ENCODE data around the gene POP5.

- no peak for TF ChIP-seq CTCF (IDR thresholded peaks at IDR 0.05)
- no peak for TF ChIP-seq ZFX (IDR thresholded peaks at IDR 0.05; ENCODE audit: borderline replicate concordance)
Measured at GRCh38 chr12:120597861-120598260, 16.7 kb upstream of the POP5 start.
